HG03565 (cell line): Measurements from ENCODE around the gene CNTN4.
"Not testable (repeated sequence)": the region's sequence is repeated elsewhere in the genome, so short reads cannot be mapped to it uniquely, and the experiment has no call there.

ENCODE experiments used
- ATAC-seq: cut with Tn5 transposase; IDR thresholded peaks from one replicate; pipeline ENCODE4 v1.9.1; 2021; ENCODE audit warnings: mild to moderate bottlenecking, moderate library complexity; ENCODE audit not compliant: unreplicated experiment

The CNTN4 gene

GRCh38 chr3:2940062-2940461 is 841.4 kb downstream of the CNTN4 start:
- ATAC-seq, result peak; percentile 32

- ATAC-seq, result peak; percentile 91
Observed at GRCh38 chr3:2944628-2945027, 846.0 kb downstream of the CNTN4 start.

GRCh38 chr3:2945121-2945520 is 846.5 kb downstream of the CNTN4 start:
- no peak for ATAC-seq

- no peak for ATAC-seq
Observed at GRCh38 chr3:2947536-2947935, 848.9 kb downstream of the CNTN4 start.

GRCh38 chr3:2948882-2949281 is 850.2 kb downstream of the CNTN4 start:
- ATAC-seq, result no peak

- ATAC-seq, result no peak
Observed at GRCh38 chr3:2950159-2950558, 851.5 kb downstream of the CNTN4 start.

- no peak for ATAC-seq
Observed at GRCh38 chr3:2957115-2957514, 858.4 kb downstream of the CNTN4 start.

GRCh38 chr3:2958551-2958950 is 859.9 kb downstream of the CNTN4 start:
- ATAC-seq, result no peak

- ATAC-seq, result no peak
Observed at GRCh38 chr3:2961576-2961975, 862.9 kb downstream of the CNTN4 start.

GRCh38 chr3:2967871-2968270 is 869.2 kb downstream of the CNTN4 start:
- no peak for ATAC-seq

GRCh38 chr3:2968475-2968874 is 869.8 kb downstream of the CNTN4 start:
- ATAC-seq, result peak; percentile 76

GRCh38 chr3:2976212-2976611 is 877.5 kb downstream of the CNTN4 start:
- ATAC-seq, result no peak

- ATAC-seq, result no peak
Observed at GRCh38 chr3:2976796-2977195, 878.1 kb downstream of the CNTN4 start.

- no peak for ATAC-seq
Observed at GRCh38 chr3:2978977-2979732, 880.5 kb downstream of the CNTN4 start.

- no peak for ATAC-seq
Observed at GRCh38 chr3:2984005-2984830, 885.6 kb downstream of the CNTN4 start.

- no peak for ATAC-seq
Observed at GRCh38 chr3:2984831-2985220, 886.2 kb downstream of the CNTN4 start.

- ATAC-seq, result peak; percentile 39
Observed at GRCh38 chr3:2985479-2985878, 886.8 kb downstream of the CNTN4 start.

GRCh38 chr3:2992534-2992933 is 893.9 kb downstream of the CNTN4 start:
- ATAC-seq, result no peak

- ATAC-seq, result not testable (repeated sequence)
Observed at GRCh38 chr3:2993130-2993529, 894.5 kb downstream of the CNTN4 start.

- no peak for ATAC-seq
Observed at GRCh38 chr3:2993736-2994135, 895.1 kb downstream of the CNTN4 start.

GRCh38 chr3:2995195-2995594 is 896.5 kb downstream of the CNTN4 start:
- no peak for ATAC-seq

- no peak for ATAC-seq
Observed at GRCh38 chr3:3005146-3005744, 906.6 kb downstream of the CNTN4 start.
